DLD1 (cell line): ENCODE results near the gene FXYD6.

ENCODE experiments used
- in situ Hi-C: cut with HindIII; loops from 2 replicates; pipeline ENCODE4 v1.10.0; 2017; ENCODE audit warnings: low sequenced_read_pairs

Gene FXYD6

DNA sequence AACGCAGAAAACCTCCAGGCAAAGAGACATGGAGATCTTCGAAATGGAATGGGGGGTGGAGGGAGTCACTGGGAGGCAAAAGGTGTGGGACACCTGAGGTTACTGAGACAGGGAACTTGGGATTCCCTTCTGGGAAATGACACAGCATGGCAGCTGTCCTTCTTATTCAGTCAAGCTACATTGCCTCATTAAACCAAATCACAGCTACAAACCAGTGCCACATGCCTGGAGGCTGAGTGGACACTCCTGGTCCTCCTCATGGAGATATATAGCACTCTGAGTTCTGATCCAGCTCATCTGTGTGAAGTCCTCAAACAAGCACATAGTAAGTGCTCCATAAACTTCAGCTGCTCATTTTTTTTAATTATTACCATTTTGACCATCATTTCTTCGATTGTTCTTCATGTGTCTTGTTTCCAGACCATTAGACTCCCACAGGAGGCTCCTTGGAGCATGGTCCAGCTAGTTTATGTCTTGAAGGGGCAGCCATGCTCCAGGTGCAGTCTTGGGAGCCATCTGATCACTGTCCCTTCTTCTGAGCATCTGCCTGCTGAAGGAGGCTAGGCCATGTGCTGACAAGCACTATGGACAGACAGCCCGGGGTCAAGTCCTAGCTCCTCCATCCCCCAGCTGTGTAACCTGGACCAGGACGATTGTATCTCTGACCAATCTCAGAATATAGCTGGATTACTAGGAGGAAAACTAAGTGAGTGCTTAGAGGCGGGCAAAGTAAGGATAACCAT is 42.2 kb downstream of the FXYD6 start:
- in situ Hi-C loops: no loop called here

DNA sequence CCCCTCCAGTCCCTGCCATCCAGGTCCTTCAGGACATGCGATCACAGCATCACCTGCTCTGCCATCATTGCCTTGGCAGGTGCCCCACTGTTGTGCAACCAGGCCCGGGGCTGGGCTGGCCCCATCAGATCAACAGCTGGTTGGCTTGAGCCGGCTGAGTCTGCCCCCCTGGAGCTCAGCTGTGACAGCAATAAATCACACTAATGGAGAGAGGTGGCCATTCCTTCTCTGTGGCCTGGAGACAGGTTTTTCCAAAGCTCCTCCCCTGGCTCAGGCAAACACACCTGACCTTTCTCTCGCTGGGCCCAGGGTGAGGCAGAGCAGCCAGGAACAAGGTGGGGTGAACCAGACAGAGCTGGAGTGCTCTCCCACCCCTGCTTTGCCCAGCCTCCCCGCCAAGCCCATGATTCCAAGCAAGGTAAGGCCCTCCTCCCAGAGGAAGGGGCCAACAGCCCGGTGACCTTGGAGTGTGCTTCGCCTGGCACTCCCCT is 43.0 kb downstream of the FXYD6 start:
- in situ Hi-C loops: no loop called here

DNA sequence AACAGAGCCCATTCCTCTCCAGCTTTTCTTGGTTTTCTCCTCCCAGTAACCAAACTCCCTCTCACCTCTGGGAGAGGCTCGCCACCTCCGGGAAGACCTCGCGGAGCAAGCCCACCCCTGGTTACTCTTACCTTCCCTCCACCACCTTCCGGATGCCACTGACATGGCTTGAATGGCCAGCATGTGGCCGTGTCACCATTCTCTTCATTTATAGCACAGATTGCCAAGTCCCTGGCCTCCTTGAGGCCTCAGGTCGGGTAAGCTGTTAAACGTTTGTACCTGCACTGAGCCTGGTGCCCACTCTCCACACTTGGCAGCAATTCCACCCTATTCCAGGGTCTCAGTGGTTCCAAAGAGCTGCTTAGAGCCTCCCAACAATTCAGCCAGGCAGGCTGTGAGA is 43.9 kb downstream of the FXYD6 start:
- in situ Hi-C loops: no loop called here

DNA sequence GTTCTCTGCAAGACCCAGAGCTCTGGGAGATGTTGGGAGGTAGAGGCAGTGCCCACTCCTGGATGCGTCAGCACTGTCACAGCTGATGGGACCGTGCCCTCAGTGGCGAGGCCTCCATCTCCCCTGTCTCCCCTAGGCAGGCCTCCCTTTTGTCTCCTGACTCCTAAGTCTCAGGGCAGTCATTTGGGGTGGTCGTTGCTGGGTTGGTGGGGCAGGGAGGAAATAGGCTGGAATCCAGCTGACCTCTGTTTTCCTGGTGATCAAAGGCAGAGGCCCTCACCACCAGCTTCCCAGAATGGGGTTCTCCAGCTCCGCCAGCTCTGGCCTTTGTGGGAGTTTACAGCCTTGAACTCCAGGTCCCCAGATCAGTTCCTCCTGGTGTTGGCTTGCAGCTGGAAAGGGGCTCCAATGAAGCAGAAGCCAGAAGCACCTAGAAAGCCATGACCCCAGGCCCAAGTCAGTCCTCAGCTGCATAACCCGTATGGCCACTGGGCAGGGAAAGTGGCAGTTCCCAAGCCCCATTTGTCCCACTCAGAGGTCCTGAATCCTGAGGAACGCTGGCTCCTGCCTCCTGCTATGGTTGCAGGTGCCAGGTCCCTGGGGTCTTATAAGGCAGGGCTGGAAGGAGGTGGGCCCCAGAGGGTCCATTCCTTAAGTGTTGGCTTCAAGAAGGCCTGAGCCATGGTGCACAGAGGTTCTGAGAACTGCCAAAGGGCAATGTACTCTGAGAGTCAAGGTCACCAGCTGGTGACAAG is 44.6 kb downstream of the FXYD6 start:
- in situ Hi-C loops: no loop called here

DNA sequence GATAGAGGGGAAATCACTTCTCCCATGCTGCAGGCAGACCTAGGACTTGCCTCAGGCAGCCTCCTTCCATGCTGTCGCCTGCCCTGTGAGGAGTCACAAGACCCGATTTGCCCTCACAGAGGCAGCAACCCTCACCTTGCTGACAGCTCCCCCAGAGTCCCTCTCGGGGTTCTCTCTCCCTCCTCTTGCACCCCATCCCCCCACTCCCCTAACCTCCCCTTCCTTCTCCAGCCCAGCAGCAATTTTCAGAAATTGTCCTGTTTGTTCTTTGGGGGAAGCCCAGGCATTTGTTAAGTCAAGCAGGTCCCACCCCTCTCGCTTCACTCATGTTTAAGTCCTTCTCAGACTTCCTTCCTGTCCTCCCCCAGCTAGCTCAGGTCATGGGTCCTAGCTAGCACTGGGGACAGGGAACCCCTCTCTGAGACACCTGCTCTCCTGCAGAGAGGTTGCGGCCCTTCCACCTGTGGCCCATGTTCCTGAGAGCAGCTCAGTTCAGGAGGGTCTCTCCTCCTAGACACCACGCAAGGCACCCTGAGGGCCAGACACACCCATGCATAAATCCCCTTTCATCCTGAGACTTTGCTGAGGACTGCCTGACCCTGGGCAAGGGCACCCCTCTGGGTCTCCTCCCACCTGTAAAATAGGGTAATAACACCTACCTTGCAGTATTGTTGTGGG is 45.6 kb downstream of the FXYD6 start:
- in situ Hi-C loops: no loop called here

DNA sequence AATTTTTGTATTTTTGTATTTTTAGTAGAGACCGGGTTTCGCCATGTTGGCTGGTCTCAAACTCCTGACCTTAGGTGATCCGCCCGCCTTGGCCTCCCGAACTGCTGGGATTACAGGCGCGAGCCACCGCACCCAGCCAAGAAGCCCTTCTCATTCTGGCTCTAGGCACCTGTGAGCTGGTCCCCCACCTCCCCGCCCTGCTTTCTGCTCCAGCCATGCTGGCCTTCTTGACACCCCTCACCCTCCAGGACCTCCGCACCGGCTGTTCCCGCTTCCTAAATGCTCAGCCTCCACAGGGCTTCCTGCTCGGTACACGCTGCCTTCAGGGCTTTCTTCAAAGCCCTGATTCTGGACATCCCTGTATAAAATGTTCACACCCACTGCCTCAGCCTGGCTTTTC is 46.4 kb downstream of the FXYD6 start:
- in situ Hi-C loops: no loop called here

DNA sequence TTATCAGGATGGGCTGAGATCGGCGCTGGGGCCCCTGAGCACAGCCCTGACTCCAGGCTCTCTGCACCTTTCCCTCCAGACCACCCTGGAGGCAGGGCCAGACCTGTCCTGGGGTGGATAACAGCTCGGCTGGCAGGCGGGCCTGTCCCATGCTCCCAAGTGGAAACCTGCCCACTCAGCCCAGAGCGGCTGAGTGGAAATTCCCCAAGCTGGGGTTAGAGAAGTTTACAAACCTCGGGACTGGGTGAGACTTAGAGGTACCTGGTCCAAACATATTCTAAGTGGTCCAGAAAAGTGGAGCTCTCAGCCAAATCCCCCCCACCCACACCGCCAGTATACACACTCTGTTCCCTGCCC is 47.1 kb downstream of the FXYD6 start:
- in situ Hi-C loops: no loop called here

DNA sequence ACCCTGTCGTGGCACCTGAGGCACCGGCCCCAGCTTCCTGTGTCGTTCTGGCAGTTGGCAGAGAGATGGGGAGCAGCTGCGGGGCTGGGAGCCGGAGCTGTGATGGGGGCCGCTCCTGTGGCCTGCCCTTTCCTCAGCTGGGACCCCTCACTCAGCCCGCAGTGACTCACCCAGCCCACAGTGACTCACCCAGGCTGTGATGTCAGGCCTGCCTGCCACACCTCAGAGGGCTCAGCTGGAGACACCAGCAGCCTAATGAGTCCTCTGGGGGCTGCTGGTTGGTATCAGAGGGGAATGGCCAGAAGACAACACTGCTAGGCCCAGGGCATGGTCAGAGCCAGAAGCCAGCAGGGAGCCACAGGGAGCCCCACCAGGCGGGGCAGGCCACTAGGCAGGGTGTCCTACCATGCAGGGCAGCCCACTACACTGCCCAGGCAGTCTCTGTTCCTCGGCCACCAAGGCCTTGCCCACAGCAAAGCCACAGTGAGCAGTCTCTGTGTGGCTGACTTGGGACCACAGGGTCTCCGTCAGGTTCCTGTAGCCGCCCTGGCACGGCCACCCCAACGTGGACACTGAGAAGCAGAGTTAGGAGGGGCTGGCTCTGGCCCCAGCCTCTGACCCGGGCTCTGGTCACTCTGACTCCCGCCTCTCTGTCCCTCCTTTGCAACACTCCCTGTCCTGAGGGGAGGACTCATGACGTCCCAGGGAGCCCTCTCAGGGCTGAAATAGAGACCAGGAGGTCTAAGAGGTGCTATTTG is 47.7 kb downstream of the FXYD6 start:
- in situ Hi-C loops: no loop called here

DNA sequence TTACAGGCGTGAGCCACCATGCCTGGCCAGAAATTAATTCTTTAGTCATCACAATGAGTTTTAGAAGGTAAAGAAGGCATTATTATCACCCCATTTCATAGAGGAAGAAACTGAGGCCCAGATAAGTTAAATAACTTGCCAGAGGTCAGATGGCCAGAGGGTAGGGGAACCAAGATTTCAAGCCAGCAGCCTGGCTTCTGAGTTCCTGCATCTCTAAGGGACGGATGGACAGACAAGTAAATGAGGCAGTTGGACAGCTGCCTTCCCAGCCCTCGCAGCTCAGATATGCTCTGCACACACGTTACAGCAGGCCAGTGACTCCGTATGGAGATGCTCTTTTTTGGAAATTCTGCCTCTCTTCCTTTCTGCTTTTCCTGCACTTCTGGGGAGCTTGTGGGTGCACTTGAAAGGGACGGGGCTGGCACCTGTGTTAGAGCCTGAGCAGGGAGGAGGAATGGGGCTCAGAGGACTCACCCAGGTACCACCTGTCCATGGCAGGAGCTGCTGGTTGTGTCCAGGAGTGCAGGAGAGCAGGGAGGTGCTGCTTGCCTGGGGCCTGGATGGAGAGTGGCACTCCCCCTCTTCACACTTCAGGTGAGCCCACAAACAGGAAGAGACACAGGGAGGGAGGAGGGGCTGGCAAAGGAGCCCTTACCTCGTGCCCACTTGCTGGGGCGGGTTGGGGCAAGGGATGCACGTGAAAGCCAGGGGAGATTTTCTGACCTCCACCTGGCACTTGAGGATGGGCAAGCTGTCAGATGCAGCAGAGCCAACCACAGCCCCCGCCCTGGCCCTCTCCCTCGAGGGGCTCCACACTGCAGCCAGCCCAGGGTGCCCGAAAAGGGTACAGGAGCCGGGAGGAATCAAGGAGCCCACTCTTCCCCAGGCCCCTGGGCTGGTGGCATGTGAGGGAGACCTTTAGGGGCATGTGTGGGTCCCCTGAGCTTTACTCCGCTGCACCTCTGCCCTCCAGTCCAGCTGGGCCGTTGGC is 48.6 kb downstream of the FXYD6 start:
- in situ Hi-C loops: no loop called here

DNA sequence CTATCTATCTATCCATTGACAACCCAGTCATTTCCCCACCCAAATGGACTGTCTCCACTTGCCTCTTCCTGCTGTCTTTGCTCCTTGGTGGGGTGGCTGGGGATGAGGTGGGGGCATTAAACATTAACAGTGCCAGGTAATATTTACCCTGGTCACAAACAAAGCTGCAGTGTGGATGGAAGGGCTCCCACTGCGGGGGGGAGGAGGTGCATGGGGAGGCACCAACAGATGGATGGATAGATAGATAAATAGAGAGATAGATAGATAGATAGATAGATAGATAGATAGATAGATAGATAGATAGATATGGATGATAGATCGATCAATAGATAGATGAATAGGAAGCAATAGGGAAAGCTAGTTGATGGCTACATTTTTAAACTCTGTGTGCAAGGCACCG is 49.6 kb downstream of the FXYD6 start:
- in situ Hi-C loops: no loop called here

DNA sequence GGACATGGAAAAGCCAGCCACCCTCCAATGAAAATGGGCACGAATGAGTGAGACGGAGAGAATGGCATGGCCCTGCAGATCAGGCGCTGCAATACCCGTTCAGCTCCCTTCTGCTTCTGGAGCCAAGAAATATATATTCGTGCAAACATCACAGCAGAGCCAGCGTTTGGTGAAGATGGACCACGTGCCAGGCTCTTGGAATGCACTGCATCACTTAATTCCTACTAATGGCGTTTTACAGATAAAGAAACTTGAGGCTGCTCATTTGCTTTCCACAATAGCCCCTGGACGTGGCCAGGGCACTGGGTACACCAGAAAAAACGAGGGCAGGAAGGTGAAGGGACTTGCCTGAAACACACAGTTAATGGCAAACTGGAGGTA is 50.3 kb downstream of the FXYD6 start:
- in situ Hi-C loops: no loop called here

DNA sequence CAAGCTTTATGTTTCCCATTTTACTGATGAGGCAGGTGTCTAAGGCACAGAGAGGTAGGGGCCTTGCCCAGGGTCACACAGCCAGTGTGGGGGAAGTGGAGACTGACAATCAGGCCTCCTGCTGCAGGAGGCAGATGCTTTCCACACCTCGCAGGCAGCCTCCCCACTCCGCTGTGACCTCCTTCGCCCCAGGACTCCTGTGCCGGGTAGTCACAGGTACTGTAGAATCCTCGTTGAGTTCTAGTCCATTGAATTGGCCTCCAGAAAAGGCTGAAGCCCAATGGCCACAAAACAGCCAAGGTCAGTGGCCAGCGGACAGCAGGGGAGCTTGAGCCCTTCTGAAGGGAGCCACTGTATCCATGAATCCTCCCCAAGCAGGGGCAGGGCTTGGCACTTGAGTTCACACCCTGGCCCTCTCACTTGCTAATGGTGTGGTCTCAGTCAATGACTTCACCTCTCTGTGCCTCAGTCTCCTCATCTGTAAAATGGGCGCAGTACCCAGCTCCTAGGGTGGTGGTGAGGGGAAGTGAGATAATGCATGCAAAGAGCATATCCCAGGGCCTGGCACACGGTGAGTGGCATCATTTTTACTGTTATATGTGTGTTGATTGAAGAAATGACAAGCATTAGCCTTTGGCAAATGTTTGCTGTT is 50.8 kb downstream of the FXYD6 start:
- in situ Hi-C loops: no loop called here

DNA sequence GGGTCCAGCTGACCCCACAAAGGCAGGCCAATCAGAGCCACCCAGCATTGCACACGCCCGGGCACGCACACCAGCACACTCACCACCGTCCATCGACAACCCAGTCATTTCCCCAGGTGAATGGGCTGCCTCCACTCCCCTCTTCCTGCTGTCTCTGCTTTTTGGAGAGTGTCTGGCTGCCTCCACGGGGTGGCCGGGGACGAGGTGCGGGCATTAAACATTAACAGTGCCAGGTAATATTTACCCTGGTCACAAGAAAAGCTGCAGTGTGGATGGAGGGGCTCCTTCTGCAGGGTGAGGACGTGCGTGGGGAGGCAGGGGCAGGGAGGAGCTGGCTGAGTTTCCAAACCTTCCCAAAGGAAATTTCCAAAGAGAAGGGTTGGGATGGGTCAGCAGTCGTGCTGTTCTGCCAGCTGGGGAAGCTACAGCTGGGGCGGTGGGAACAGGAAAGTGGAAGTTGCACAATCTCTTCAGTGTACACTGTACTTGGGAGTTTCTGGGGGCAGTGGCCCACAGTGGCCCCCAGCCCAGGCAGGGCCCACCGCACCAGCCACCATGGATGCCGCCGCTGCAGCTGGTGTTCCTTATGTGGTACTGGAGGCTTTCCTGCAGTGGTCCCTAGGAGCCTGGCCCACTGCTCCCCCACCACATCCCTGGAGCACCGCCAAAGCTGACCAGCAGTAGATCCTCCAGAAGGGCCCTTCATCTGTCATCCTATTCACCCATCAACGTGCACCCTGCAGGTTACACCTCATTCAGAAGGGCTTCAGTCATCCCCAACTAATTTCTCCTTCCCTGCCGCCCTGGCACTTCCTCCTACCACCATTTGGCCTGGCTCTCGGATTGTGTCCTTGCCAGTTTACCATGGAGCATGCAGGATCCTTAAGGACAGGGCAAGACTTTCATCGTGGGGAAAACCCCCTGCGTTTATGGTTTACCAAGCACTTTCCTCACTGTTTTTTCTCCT is 51.6 kb downstream of the FXYD6 start, which contains the start of gene FXYD2:
TSS of gene FXYD2 (minus strand) at position 174 of the 967 bp plus-strand sequence. CDS start at position 108, 66 bp downstream.
- in situ Hi-C loops: loop anchor here (25.0 kb wide), 1 partner anchor 237 kb away; no protein-coding TSS in a partner anchor

DNA sequence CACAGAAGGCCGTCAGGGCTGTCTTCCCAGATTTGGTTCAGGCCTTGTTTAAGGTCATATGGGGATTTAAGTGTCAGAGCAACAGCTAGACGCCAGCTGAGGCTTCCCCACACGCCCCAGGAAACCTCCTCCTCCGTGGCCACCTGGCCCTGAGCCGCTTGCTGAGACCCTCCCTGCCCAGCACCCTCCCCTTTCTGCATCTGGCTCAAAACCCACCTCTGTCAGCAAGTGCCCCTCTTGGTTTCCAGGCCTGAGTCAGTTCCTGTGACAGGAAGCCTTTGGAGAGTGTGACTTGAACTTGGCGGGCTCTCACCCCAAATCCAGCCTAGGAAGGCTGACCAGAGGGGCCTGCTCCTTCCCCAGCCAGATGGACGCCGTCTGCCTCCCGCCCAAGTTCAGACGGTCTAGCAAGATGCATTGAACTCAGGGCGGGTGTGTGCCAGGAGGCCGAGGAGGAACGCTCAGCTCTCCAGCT is 52.5 kb downstream of the FXYD6 start:
- in situ Hi-C loops: loop anchor here (25.0 kb wide), 1 partner anchor 238 kb away; no protein-coding TSS in a partner anchor

DNA sequence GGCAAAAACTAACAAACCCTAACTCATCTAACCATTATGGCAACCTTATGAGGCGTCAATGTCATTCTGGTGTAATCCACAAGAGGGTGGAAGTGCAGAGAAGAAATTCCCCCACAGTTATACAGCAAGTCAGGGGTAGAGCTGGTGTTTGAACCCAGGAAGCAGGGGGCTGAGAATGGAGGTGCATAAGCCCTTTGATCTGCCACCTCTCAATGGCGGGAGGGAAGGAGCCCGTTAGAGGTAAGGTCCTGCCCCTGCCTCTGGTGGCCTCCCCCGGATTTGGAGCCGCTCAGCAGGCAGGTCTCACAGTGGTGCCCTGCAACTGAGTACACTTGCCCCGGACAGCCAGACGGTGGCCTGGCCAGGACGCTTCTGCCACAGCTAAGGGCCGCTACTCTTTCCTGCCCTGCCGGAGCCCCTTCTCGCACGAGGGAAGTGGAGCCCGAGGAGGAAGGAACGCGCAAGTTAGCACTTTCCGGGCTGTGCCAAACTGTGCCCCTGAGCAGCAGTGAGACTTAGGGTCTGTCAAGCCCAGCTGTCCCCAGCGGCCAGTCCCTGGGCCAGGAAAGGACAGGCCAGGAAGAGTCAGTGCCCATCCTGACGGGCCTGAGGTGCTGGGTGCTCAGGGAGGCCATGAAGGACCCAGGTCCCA is 53.0 kb downstream of the FXYD6 start:
- in situ Hi-C loops: loop anchor here (25.0 kb wide), 1 partner anchor 239 kb away; no protein-coding TSS in a partner anchor

DNA sequence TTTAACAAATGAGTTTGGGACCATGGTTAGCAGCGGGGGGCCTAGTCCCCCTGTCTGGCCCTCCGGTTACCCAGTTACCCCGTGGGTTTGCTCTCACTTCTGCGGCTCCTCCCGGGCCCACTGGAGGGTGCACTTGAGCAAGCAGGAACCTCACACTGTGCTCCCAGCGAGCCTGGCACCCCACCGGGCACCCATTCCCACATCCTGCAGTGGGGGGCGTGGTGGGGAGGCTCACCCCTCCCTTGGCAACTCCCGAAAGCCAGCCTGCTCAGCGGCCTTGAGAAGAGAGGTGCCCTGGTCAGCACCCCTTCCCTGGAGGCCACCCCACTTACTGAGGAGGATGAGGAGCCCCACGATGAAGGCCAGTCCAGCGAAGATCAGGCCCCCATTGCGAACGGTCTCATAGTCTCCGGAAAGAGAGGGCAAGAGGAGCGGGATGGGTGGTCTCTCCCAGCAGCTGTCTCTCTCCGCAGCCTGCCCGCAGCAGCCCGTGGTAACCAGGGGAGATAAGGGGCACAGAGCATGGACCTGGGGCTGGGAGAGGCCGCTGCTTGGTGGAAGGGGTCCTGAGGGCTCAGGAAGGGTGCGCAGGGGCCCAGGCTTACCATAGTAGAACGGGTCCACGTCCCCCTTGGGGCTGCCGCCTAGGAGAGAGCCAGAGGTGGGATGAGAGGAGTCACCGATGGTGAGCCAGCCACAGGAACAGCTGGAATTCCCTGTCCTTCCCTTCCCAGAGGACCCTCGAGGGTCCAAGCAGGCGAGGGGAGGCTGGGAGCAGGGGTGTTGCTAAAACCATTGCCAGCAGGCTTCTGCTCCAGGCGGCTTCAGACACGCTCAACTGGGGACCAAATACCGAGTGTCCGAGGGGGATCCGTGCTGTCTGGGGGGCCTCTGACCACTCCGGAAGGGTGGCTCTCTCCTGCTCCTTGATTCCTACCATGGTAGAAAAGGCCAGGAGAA is 54.1 kb downstream of the FXYD6 start:
- in situ Hi-C loops: loop anchor here (25.0 kb wide), 1 partner anchor 240 kb away; no protein-coding TSS in a partner anchor
